HS-5 (cell line): Measurements from ENCODE around the gene MASP2.
"Not testable (repeated sequence)": the region's sequence is repeated elsewhere in the genome, so short reads cannot be mapped to it uniquely, and the experiment has no call there.

ENCODE experiments used
- DNase-seq: peaks from one replicate; pipeline ENCODE4 v3.0.0-alpha.2; 2012; ENCODE audit warnings: low read depth

MASP2 gene

GRCh38 chr1:11058595-11059154, 11.6 kb upstream of the MASP2 start:
- DNase-seq = no peak

- DNase-seq = no peak
Observed at GRCh38 chr1:11058026-11058425, 11.0 kb upstream of the MASP2 start.

GRCh38 chr1:11057477-11057876, 10.4 kb upstream of the MASP2 start:
- DNase-seq = no peak

- no peak for DNase-seq
Observed at GRCh38 chr1:11056504-11056903, 9.5 kb upstream of the MASP2 start.

GRCh38 chr1:11055676-11056075, 8.6 kb upstream of the MASP2 start:
- DNase-seq = no peak

- no peak for DNase-seq
Observed at GRCh38 chr1:11054666-11055065, 7.6 kb upstream of the MASP2 start.

- no peak for DNase-seq
Observed at GRCh38 chr1:11054181-11054580, 7.1 kb upstream of the MASP2 start.

GRCh38 chr1:11053758-11054137, 6.7 kb upstream of the MASP2 start:
- no peak for DNase-seq

GRCh38 chr1:11052839-11053757, 6.1 kb upstream of the MASP2 start:
- no peak for DNase-seq

- no peak for DNase-seq
Observed at GRCh38 chr1:11051781-11052511, 4.9 kb upstream of the MASP2 start.

GRCh38 chr1:11051121-11051520, 4.1 kb upstream of the MASP2 start:
- DNase-seq = not testable (repeated sequence)

- DNase-seq = no peak
Observed at GRCh38 chr1:11046270-11046566, 821 bp downstream of the MASP2 start.

- no peak for DNase-seq
Observed at GRCh38 chr1:11045428-11046269, 1.4 kb downstream of the MASP2 start.

- no peak for DNase-seq
Observed at GRCh38 chr1:11044849-11045427, 2.1 kb downstream of the MASP2 start.

- no peak for DNase-seq
Observed at GRCh38 chr1:11044086-11044848, 2.8 kb downstream of the MASP2 start.

GRCh38 chr1:11042995-11043874, 3.8 kb downstream of the MASP2 start:
- DNase-seq = no peak

GRCh38 chr1:11042065-11042464, 5.0 kb downstream of the MASP2 start:
- DNase-seq = no peak

GRCh38 chr1:11041048-11041447, 6.0 kb downstream of the MASP2 start:
- DNase-seq = no peak

- not testable (repeated sequence) for DNase-seq
Observed at GRCh38 chr1:11040105-11040429, 7.0 kb downstream of the MASP2 start.
